Stimulated activated CD4-positive, alpha-beta T cell treated with anti-CD3 and anti-CD28 coated beads, Interleukin-12 subunit alpha, Interleukin-12 subunit beta, amount 100 ng/mL, for 48 hours (primary cell): ENCODE results near the gene PTPMT1.

ENCODE experiments used
- DNase-seq, 3 donors: peaks; one replicate each; pipeline ENCODE4 v3.0.0-alpha.2; 2020; ENCODE audit warnings: low read depth in 2 of 3, low spot score in 1 of 3

Gene PTPMT1

DNA sequence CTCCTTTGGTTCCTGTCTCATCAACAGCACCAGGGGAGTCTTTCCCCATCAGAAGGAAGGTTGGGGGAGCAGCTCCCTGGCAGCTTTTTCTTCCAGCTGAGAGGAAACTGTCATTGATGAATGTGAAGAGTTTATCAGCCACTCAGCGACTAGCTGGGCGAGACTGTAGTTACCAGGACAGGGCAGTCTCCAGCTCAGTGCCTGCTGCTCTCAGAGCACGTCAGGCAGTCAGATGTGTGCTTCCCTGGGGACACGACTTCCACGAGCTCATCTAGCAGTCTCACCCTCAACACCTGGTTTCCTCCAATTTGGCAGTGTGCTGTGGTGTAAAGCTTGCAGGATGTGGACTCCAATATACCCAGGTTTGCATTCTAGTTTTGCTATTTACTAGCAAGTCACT lies 41.3 kb downstream of the PTPMT1 start:
- DNase-seq = no peak

DNA sequence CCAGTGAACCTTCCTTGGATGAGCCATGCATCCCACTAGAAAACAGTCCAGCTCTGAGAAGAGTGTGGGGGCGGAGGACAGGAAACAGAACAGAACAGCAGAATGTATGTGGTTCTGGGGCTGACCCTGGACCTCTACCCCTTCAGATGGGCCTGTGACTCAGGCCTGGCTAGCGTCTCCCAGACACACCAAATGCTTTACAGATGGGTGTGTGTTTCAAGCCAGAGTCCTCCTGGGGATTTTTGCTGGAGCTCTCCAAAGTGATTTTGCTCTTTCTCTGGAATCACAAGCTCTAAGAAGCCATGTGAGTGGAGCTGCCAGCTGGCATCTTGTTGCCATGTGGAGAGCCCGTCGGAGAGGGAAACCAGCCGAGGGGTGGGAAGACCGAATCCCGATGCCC lies 42.0 kb downstream of the PTPMT1 start:
- DNase-seq = no peak

DNA sequence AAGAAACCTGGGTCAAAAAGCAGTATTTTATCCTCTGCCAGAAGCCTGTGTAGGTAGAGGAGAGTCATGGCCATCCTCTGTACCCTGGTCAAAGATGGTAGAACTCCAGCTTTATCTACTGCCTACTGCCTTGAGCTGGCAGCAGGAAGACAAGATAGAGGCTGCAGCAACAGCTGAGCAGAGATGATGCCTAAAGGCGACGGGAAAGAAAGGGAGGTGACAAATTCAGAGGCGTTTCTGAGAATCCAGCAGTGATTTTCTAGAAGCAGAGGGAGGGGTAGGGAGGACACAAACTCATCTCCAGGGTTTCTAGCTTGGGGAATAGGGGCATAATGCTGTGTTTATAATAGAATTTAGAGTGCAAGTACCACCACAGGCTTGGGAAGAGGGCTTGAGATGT lies 44.3 kb downstream of the PTPMT1 start:
- no peak for DNase-seq

DNA sequence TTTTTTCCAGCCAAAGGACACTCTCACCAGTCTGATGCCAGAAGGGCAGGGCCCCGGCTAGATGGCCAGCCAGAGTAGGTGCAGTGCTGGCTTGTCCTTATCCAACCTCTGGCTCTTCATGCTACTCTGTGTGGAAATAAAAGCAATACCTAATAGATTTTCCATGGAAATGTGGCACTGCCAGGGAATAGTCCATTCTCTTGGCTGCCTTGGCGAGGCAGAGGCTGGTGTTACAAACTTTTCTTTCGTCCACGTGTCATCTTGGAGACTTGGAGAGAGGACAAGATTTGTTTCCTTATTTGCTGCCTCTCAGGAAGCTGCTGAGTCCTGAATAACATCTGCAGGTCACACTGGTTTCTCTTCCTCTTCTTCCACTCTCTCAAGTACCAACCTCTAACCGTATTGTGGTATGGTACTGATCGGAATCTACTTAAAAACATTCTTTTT lies 46.0 kb downstream of the PTPMT1 start:
- no peak for DNase-seq

DNA sequence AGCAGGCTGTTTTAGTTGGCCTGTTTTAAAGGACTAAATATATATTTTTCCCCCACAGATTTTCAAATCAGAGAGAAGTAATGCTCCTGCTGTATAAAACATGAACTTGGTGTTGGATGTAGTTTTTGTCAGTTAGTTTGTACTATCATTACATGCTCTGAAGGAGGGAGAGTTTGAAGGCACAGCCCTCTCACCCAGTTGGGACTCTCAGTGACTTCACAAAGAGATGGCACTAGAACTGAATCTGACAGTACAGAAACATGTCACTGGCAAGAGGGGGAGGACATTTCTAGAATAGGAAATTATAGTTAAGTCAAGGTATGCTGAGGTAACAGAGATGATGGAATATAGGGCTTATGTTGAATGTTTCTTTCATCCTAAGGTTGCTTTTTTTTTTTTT lies 49.9 kb downstream of the PTPMT1 start:
- no peak for DNase-seq

DNA sequence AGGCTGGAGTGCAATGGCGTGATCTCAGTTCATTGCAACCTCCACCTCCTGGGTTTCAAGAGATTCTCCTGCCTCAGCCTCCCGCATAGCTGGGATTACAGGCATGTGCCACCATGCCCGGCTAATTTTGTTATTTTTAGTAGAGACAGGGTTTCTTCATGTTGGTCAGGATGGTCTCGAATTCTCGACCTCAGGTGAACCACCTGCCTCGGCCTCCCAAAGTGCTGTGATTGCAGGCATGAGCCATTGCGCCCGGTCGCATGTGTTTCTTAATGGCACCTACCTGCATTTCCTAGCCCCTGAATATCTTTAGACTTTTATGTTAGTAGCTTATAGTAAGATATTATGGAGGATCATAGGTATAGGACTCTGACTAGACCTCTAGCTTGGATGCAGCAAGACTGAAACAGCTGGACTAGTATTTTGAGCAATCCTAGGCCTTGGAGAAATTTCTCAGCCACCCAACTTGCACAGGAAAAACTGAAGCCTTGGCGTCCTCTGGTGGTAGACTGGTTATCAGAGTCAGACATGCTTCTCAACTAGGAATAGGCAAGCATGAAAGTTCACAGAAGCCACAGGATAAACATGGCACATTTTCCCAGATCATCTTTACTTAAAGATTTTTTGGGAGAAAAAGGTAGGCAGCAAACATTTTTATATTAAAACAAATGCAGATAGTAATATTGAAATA lies 51.5 kb downstream of the PTPMT1 start:
- no peak for DNase-seq

DNA sequence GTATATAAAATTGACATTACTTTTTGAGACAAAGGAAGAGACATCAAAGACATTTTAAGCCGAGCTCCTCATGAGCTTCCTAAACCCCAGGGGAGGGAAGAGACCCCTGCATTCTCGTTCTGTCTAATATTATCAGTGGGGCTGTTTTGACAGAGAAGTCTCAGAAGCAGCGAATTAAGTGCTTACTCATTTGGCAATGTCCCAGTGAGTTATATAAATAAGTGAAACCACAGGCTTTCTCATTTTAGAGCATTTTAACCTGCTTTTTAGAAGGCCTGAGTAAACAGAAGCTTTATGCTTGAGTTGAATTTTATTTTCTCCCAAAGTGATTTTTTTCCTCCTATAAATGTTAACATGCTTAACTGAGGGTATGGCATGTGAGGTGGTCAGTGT lies 52.0 kb downstream of the PTPMT1 start:
- DNase-seq = no peak

DNA sequence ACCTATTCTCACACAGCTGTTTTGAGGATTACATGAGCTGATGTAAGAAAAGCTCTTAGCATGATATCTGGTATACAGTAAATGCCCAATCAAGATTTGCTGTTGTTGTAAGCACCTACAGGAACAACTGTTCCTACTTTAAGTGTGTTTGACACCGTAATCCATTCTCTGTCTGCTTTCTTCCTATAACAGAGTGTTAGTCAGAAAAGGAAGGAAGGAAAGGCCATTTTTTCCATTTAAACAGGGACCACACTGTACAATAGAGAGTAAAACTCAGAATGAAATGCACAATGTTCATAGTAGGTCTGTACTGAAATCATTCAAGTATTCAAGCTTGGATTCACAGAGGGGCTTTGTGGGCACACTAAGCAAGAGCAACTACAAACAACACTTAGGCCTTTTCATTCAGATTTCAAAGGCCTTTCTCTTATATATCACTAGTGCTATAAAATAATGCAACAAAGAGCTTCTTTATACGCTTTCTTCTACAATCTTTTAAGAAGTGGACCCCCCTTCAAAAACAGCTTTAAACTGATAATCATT lies 55.5 kb downstream of the PTPMT1 start:
- no peak for DNase-seq
